HG02798 (cell line): ENCODE data around the gene ZFYVE1.

Experiments
- ATAC-seq: cut with Tn5 transposase; IDR thresholded peaks from one replicate; pipeline ENCODE4 v1.9.1; 2021; ENCODE audit warnings: mild to moderate bottlenecking; ENCODE audit not compliant: unreplicated experiment, poor library complexity

Gene ZFYVE1

GRCh38 chr14:72925815-72926291 lies 101.1 kb downstream of the ZFYVE1 start:
- ATAC-seq = peak; percentile 18

- no peak for ATAC-seq
These were observed 101.6 kb downstream of the ZFYVE1 start for GRCh38 chr14:72925171-72925759.

- ATAC-seq = no peak
These were observed 102.6 kb downstream of the ZFYVE1 start for GRCh38 chr14:72924337-72924736.

- no peak for ATAC-seq
These were observed 105.5 kb downstream of the ZFYVE1 start for GRCh38 chr14:72921396-72921795.

- no peak for ATAC-seq
These were observed 106.9 kb downstream of the ZFYVE1 start for GRCh38 chr14:72920008-72920407.
